HepG2 (cell line): Measurements from ENCODE around the gene ESYT3. TPM values are rescaled to one million over a fixed set of nuclear protein-coding genes. Genes with fewer than 3 reads are reported as not detected.
A peak's percentile ranks its signal among the peaks of the same experiment; 100 is the strongest.

Source experiments
- BRCA1 ChIP-seq: sonication (generic); formaldehyde crosslinking; IDR thresholded peaks from 2 replicates; pipeline ENCODE4 v1.4.0; 2020; ENCODE audit warnings: missing genetic modification reagents
- CBX2 ChIP-seq, 2 experiments: fragments of 200-600 bp in 1 of 2; sonication (generic); formaldehyde crosslinking in 1 of 2; IDR thresholded peaks; 2 replicates each; pipeline versions ENCODE4 v1.7.0 to v1.8.1; 2018 to 2022; ENCODE audit warnings: low read depth in 2 of 2, low read length in 1 of 2, mild to moderate bottlenecking in 1 of 2, missing genetic modification reagents in 1 of 2
- KLF11 ChIP-seq: IDR thresholded peaks from 2 replicates; pipeline ENCODE4 v1.6.1; 2016; ENCODE audit warnings: missing compliant biosample characterization
- PTBP1 ChIP-seq: fragments of 200-400 bp; formaldehyde crosslinking; IDR thresholded peaks from 2 replicates; pipeline ENCODE4 v1.6.1; 2018; ENCODE audit warnings: low read length, low read depth; ENCODE audit not compliant: poor library complexity, severe bottlenecking
- SSRP1 ChIP-seq: IDR thresholded peaks from 2 replicates; pipeline ENCODE4 v1.6.1; 2016; ENCODE audit warnings: control low read depth
- ZNF138 ChIP-seq: sonication (generic); formaldehyde crosslinking; IDR thresholded peaks from 2 replicates; pipeline ENCODE4 v1.5.0; 2020; ENCODE audit warnings: mild to moderate bottlenecking, low read depth, missing genetic modification reagents
- ZNF20 ChIP-seq: sonication (generic); formaldehyde crosslinking; IDR thresholded peaks from 2 replicates; pipeline ENCODE4 v1.4.0; 2020; ENCODE audit warnings: mild to moderate bottlenecking, moderate library complexity, missing genetic modification reagents
- ZNF205 ChIP-seq: IDR thresholded peaks from 2 replicates; pipeline ENCODE4 v1.6.1; 2018; ENCODE audit warnings: missing biosample characterization, missing genetic modification reagents
- ZNF652 ChIP-seq: IDR thresholded peaks from 2 replicates; pipeline ENCODE4 v1.6.1; 2016; ENCODE audit warnings: low read depth, borderline replicate concordance
- ZNF780A ChIP-seq: sonication (generic); formaldehyde crosslinking; IDR thresholded peaks from 2 replicates; pipeline ENCODE4 v1.8.0; 2022; ENCODE audit warnings: mild to moderate bottlenecking, missing genetic modification reagents, moderate library complexity
- ZNF83 ChIP-seq: sonication (generic); formaldehyde crosslinking; IDR thresholded peaks from 2 replicates; pipeline ENCODE4 v1.4.0; 2020; ENCODE audit warnings: missing genetic modification reagents, mild to moderate bottlenecking, borderline replicate concordance
- polyA plus RNA-seq, 8 experiments: library from polyadenylated mRNA; depleted of rRNA in 3 of 8; stranded (reverse) in 7 of 8; unstranded in 1 of 8; fragments of >200 nt; fragmentation: Illumina TruSeq in 4 of 8; extraction: Trizol in 4 of 8; gene quantifications; 2 replicates each; pipeline versions ENCODE4 v1.2.1 to v1.2.3, GENCODE V29; 2011 to 2016; ENCODE audit warnings: low read depth in 4 of 8, missing spikeins in 1 of 8, mixed read lengths in 1 of 8; ENCODE audit not compliant: insufficient read depth in 1 of 8
- total RNA-seq, 5 experiments: library from RNA; depleted of rRNA; stranded (reverse); fragments of >200 nt; fragmentation: Illumina TruSeq; extraction: Trizol; gene quantifications; 2 replicates each; pipeline ENCODE4 v1.2.3, GENCODE V29; 2016; ENCODE audit warnings: low read depth in 1 of 5
- TF ChIP-seq, protein P1 (sequence below): sonication (generic); formaldehyde crosslinking; IDR thresholded peaks from 2 replicates; pipeline ENCODE4 v1.4.0; 2020; ENCODE audit warnings: missing genetic modification reagents, borderline replicate concordance
- TF ChIP-seq, protein P2 (sequence below): sonication (generic); formaldehyde crosslinking; IDR thresholded peaks from 2 replicates; pipeline ENCODE4 v1.4.0; 2020; ENCODE audit warnings: missing genetic modification reagents
- TF ChIP-seq, protein P3 (sequence below): sonication (generic); formaldehyde crosslinking; IDR thresholded peaks from 2 replicates; pipeline ENCODE4 v1.5.0; 2020; ENCODE audit warnings: mild to moderate bottlenecking, missing genetic modification reagents
- TF ChIP-seq, protein P4 (sequence below): sonication (generic); formaldehyde crosslinking; IDR thresholded peaks from 2 replicates; pipeline ENCODE4 v1.4.0; 2020; ENCODE audit warnings: missing genetic modification reagents

The ESYT3 gene
- total and polyA plus RNA-seq, 2 of the 13 experiments (the other 11 are each of a cell fraction or from before 2014, with no cell fraction given) = 1.5 to 4.1 TPM

DNA sequence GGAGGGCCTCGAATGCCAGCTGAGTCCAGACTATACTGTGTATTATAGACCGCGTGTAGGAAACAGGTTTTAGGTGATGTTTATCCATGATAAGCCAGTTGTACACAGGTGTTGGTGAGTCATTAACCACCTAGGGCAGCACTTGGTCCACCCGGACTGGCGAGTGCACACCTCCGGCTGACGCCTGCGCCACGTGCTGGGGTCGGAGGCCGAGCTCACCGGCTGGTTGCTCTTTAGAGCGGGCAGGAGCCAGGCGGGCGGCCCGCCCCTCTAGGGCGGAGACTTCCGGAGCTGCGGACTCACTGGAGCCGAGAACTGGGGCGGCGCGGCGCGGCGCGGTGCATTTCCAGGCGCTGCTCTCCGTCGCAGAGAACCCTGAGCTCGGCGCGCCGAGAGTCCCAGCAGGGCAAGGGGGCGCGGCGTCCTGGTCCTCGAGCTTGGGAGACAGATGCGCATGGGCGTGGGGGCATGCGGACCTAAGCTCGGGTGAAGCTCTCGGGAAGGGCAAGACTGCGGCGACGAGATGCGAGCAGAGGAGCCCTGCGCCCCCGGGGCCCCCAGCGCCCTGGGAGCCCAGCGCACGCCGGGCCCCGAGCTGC, at the start of gene ESYT3 (continued):
- TF ChIP-seq, protein P1, sequence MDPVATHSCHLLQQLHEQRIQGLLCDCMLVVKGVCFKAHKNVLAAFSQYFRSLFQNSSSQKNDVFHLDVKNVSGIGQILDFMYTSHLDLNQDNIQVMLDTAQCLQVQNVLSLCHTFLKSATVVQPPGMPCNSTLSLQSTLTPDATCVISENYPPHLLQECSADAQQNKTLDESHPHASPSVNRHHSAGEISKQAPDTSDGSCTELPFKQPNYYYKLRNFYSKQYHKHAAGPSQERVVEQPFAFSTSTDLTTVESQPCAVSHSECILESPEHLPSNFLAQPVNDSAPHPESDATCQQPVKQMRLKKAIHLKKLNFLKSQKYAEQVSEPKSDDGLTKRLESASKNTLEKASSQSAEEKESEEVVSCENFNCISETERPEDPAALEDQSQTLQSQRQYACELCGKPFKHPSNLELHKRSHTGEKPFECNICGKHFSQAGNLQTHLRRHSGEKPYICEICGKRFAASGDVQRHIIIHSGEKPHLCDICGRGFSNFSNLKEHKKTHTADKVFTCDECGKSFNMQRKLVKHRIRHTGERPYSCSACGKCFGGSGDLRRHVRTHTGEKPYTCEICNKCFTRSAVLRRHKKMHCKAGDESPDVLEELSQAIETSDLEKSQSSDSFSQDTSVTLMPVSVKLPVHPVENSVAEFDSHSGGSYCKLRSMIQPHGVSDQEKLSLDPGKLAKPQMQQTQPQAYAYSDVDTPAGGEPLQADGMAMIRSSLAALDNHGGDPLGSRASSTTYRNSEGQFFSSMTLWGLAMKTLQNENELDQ = no peak
- TF ChIP-seq, protein P2, sequence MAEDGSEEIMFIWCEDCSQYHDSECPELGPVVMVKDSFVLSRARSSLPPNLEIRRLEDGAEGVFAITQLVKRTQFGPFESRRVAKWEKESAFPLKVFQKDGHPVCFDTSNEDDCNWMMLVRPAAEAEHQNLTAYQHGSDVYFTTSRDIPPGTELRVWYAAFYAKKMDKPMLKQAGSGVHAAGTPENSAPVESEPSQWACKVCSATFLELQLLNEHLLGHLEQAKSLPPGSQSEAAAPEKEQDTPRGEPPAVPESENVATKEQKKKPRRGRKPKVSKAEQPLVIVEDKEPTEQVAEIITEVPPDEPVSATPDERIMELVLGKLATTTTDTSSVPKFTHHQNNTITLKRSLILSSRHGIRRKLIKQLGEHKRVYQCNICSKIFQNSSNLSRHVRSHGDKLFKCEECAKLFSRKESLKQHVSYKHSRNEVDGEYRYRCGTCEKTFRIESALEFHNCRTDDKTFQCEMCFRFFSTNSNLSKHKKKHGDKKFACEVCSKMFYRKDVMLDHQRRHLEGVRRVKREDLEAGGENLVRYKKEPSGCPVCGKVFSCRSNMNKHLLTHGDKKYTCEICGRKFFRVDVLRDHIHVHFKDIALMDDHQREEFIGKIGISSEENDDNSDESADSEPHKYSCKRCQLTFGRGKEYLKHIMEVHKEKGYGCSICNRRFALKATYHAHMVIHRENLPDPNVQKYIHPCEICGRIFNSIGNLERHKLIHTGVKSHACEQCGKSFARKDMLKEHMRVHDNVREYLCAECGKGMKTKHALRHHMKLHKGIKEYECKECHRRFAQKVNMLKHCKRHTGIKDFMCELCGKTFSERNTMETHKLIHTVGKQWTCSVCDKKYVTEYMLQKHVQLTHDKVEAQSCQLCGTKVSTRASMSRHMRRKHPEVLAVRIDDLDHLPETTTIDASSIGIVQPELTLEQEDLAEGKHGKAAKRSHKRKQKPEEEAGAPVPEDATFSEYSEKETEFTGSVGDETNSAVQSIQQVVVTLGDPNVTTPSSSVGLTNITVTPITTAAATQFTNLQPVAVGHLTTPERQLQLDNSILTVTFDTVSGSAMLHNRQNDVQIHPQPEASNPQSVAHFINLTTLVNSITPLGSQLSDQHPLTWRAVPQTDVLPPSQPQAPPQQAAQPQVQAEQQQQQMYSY (CRISPR knock-in tag) = peak; percentile 79
- 0 out of 2 replicates have a peak, but pooled peaks have one; percentile 12 for TF ChIP-seq ZNF780A (CRISPR knock-in tag)
- TF ChIP-seq, protein P3, sequence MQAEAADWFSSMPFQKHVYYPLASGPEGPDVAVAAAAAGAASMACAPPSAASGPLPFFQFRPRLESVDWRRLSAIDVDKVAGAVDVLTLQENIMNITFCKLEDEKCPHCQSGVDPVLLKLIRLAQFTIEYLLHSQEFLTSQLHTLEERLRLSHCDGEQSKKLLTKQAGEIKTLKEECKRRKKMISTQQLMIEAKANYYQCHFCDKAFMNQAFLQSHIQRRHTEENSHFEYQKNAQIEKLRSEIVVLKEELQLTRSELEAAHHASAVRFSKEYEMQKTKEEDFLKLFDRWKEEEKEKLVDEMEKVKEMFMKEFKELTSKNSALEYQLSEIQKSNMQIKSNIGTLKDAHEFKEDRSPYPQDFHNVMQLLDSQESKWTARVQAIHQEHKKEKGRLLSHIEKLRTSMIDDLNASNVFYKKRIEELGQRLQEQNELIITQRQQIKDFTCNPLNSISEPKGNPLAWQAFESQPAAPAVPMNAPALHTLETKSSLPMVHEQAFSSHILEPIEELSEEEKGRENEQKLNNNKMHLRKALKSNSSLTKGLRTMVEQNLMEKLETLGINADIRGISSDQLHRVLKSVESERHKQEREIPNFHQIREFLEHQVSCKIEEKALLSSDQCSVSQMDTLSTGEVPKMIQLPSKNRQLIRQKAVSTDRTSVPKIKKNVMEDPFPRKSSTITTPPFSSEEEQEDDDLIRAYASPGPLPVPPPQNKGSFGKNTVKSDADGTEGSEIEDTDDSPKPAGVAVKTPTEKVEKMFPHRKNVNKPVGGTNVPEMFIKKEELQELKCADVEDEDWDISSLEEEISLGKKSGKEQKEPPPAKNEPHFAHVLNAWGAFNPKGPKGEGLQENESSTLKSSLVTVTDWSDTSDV = peak; percentile 98
- TF ChIP-seq ZNF205 = peak; percentile 80
- peak; percentile 80; the same call in 1 of the 2 replicates for TF ChIP-seq ZNF138 (CRISPR knock-in tag)
- no peak for TF ChIP-seq SSRP1 (CRISPR knock-in tag)
- TF ChIP-seq ZNF652 (CRISPR knock-in tag) = peak; percentile 34; the same call in 1 of the 2 replicates
- TF ChIP-seq ZNF20 = peak; percentile 89; the same call in 1 of the 2 replicates
- TF ChIP-seq BRCA1 = peak; percentile 88; the same call in 1 of the 2 replicates
- no peak for TF ChIP-seq CBX2 (IDR thresholded peaks at IDR 0.05; ENCODE audit: low read depth, low read length)
- no peak for TF ChIP-seq CBX2 (CRISPR knock-in tag; IDR thresholded peaks at IDR 0.05; ENCODE audit: low read depth)
- TF ChIP-seq PTBP1 = no peak
- peak; percentile 91; the same call in 1 of the 2 replicates for TF ChIP-seq KLF11
- TF ChIP-seq ZNF83 (CRISPR knock-in tag) = no peak
- TF ChIP-seq, protein P4, sequence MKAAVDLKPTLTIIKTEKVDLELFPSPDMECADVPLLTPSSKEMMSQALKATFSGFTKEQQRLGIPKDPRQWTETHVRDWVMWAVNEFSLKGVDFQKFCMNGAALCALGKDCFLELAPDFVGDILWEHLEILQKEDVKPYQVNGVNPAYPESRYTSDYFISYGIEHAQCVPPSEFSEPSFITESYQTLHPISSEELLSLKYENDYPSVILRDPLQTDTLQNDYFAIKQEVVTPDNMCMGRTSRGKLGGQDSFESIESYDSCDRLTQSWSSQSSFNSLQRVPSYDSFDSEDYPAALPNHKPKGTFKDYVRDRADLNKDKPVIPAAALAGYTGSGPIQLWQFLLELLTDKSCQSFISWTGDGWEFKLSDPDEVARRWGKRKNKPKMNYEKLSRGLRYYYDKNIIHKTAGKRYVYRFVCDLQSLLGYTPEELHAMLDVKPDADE (CRISPR knock-in tag) = peak; percentile 77; the same call in 1 of the 2 replicates
